Anterior cingulate cortex (tissue), 58 donors: Measurements from ENCODE around the gene B9D1.
A peak's percentile ranks its signal among the peaks of the same experiment; 100 is the strongest.

Experiments used
- DNase-seq, 58 donors: peaks; one replicate each; lab custom pipeline; 2025; lab: John Stamatoyannopoulos, UW

Gene B9D1

DNA sequence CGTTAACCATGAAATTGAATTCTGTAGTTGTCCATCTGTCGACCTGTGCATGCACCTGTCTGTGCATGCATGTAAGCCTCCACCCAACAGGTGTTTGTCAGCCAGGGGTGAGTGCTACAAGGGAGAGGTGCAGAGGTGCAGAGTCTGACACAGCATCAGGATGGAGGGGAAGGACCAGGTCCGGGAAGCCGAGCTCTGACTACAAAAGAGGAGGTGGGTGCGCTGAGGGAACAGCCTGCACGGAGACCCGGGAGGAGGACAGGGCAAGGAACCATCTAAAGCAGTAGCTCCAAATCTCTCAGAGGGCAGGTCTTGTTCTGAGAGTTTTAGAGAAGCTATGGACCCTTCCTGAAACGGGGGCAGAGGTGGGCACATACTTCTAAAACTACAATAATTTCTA is 54.1 kb downstream of the B9D1 start:
- DNase-seq = no peak

GRCh38 chr17:19307521-19307920 is 55.0 kb downstream of the B9D1 start:
- no peak for DNase-seq

- DNase-seq = peak in 55 of 58 donors; percentile 32 to 96 (median 80)
These were observed 56.1 kb downstream of the B9D1 start for GRCh38 chr17:19306160-19307111.

DNA sequence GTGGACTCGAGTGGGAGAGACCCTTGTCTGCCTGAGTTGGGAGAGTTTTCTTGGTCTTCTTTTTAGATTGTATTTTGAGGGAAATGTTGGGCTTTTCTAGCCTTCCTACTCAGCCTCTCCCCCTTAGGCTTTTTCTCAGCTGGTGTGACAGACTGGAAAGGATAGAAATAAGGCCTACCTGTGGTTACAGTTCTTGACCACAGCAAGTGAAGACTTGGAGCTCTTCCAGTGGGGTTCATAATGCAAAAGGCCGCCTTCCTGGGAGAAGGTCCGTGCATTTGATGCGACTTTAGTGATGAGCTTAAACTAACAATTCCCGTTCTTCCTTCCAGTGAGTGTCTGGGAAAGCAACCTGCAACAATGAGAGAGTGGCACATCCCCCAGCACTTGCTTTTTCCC is 56.8 kb downstream of the B9D1 start:
- no peak for DNase-seq

DNA sequence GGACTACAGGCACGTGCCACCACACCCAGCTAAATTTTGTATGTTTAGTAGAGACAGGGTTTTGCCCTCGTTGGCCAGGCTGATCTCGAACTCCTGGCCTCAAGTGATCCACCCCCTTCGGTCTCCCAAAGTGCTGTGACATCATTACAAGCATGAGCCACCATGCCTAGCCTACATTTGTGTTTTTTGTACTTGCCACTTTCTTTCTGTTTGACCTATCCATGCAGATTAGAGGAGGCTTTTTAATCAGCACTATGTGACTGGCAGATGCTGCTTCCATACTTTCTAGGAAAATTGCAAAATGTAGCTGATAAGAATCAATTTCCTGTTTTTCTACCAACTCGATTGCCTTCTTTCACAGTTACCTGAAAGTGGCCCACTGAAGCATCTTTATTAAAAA is 57.3 kb downstream of the B9D1 start:
- no peak for DNase-seq

- no peak for DNase-seq
These were observed 57.8 kb downstream of the B9D1 start for GRCh38 chr17:19304751-19305150.

- DNase-seq = peak in 21 of 58 donors; percentile 18 to 63 (median 36)
These were observed 58.3 kb downstream of the B9D1 start for GRCh38 chr17:19304209-19304608.

- DNase-seq = no peak
These were observed 59.2 kb downstream of the B9D1 start for GRCh38 chr17:19303367-19303776.

- DNase-seq = no peak
These were observed 59.7 kb downstream of the B9D1 start for GRCh38 chr17:19302791-19303331.

DNA sequence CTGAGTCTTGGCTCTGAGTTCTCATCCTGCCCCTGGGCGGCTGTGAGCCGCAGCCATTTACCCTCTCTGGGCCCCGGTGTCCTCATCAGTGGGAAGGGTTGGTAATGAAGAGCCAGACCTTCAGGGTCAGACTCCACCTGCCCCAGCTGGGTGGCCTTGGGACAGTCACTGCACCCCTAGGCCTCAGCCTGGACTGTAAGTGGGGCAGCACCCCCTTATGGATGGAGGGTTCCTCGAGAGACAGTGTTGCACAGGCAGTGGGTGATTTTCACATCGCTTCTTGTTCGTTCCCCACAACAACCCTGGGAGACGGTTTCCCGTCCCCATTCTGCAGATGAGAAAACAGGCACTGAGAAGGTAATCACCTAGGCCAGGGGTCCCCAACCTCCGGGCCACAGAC is 60.5 kb downstream of the B9D1 start:
- DNase-seq = no peak

DNA sequence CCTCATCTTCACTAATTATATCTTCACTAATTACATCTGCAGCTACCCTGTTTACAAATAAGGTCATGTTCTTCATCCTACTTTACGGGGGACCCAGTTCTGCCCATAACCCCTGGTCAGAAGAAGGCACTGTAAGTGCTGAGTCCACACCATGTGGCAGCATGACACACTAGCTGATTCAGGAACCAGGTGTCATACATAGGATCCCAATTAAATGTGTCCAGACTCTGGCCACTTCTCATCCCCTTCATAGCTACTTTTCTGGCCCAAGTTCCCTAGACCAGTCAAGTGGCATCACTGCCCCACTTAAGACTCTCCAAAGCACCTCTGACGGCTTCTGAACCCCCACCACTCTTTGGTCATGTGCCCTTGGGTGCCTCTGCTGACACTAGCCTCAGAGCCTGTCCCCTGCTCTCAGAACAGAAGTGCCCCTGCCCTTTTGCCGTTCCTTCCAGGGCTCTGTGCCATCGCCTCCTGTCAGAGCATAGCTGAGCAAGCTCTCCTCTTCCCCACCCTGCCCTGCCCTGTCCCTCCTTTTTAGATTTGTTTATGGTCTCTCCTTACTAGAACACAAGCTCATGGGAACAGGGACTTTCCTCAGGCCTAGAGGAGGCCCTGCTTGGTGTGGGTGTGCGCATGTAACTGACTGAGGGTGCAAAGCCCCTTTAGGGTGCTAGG is 61.1 kb downstream of the B9D1 start:
- DNase-seq = no peak

DNA sequence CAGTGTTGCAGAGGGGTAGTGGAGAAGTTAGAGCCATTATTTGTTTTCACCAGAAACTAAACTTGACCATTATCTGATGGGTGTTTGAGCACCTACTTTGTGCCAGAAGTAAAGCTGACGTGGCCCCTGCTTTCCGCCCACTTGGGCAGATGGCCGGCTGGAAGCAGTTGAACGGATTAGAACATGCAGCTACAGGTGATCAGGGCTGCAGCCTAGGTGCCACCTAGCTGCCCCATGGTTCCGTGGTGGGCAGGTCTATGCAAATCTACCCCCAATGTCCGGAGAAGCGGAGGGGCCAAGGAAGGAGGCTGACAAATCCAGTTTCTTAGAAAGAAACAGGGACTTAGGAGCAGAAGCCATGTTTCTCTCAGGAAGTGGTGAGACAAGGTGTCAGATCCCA is 62.7 kb downstream of the B9D1 start:
- no peak for DNase-seq

DNA sequence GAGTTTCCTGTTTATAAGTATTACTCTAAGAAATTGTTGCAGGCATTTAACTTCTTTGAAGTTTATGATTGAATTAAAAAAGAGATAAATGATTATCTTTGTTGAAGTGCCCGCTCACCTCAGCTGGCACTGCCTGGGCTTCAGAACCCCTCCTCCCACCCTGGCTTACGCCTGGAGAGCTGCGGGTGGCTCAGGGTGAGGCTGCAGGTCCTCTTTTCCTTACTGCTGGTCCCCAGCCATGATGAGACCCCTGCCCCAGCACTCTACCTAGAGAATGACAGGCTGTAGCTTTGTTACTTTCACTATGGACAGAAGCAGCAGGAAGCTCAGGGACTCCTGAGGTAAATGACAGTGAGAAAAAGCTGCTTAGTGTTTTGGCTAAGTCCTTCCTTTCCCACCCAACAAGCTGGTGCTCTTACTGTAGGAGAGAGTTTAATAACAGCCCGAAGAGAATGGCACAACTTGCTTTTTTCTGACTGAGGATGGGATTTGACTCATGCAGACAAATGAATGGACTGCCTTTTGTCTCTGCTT is 63.2 kb downstream of the B9D1 start:
- no peak for DNase-seq

- no peak for DNase-seq
These were observed 63.8 kb downstream of the B9D1 start for GRCh38 chr17:19298569-19299213.

- DNase-seq = no peak
These were observed 65.4 kb downstream of the B9D1 start for GRCh38 chr17:19296786-19297778.

GRCh38 chr17:19295473-19296135 is 66.9 kb downstream of the B9D1 start:
- DNase-seq = no peak

GRCh38 chr17:19294443-19294842 is 68.1 kb downstream of the B9D1 start:
- no peak for DNase-seq
